Stomach (tissue), 9 donors: ENCODE data around the gene WNT6. TPM values are rescaled to one million over a fixed set of nuclear protein-coding genes. Genes with fewer than 3 reads are reported as not detected.

ENCODE experiments used
- DNase-seq, 2 donors: peaks; one replicate each; pipeline versions ENCODE4 v3.0.0 to v3.0.0-alpha.2; 2013 to 2019
- H3K27ac ChIP-seq, 5 donors: fragments of 200-600 bp in 4 of 5; sonication (generic) in 4 of 5; one replicate each; pipeline ENCODE4 v1.5.1; 2013 to 2019; ENCODE audit warnings: mild to moderate bottlenecking in 1 of 5, moderate library complexity in 1 of 5
- H3K27me3 ChIP-seq, 3 donors: fragments of 200-600 bp; sonication (generic); one replicate each; pipeline ENCODE4 v1.5.1; 2017 to 2019; ENCODE audit warnings: mixed run types in 1 of 3
- H3K36me3 ChIP-seq, 4 donors: fragments of 200-600 bp; sonication (generic); 1 replicate in 3 of 4; 2 replicates in 1 of 4; pipeline ENCODE4 v1.5.1; 2016 to 2019
- H3K4me1 ChIP-seq, 4 donors: fragments of 200-600 bp; sonication (generic); one replicate each; pipeline ENCODE4 v1.5.1; 2016 to 2019
- H3K4me3 ChIP-seq, 4 donors: fragments of 200-600 bp; sonication (generic) in 3 of 4; one replicate each; pipeline ENCODE4 v1.5.1; 2016 to 2019; ENCODE audit warnings: mild to moderate bottlenecking in 1 of 4
- H3K9me3 ChIP-seq, 4 donors: fragments of 200-600 bp; sonication (generic); one replicate each; pipeline ENCODE4 v1.5.1; 2016 to 2019
- CTCF ChIP-seq, 7 experiments: fragments of 450-650 bp in 4 of 7; fragments of 200-600 bp in 3 of 7; sonication (generic) in 3 of 7; IDR thresholded peaks; one replicate each; pipeline ENCODE4 v1.5.1; 2016 to 2019; ENCODE audit warnings: antibody characterized with exemption in 7 of 7, control low read depth in 2 of 7, mild to moderate bottlenecking in 1 of 7
- EP300 ChIP-seq: sonication (generic); formaldehyde crosslinking; IDR thresholded peaks from one replicate; pipeline ENCODE4 v1.6.1; 2017; ENCODE audit warnings: antibody characterized with exemption
- POLR2A ChIP-seq, 4 donors: fragments of 450-650 bp; IDR thresholded peaks; one replicate each; pipeline ENCODE4 v1.6.1; 2016; ENCODE audit warnings: antibody characterized with exemption in 4 of 4, control low read depth in 2 of 4, mild to moderate bottlenecking in 1 of 4, moderate library complexity in 1 of 4
- POLR2AphosphoS5 ChIP-seq, 3 donors: sonication (generic); formaldehyde crosslinking; IDR thresholded peaks; one replicate each; pipeline ENCODE4 v1.6.1; 2016; ENCODE audit warnings: antibody characterized with exemption in 3 of 3
- WGBS, 5 donors: extraction: QIAGEN DNeasy Blood & Tissue Kit in 3 of 5; methylation state at CpG; one replicate each; pipeline versions ENCODE4 v1.1.5 to v1.1.7; 2013 to 2018; 5-methylcytosine and 5-hydroxymethylcytosine counted together
- intact Hi-C: fragments of 100-400 bp; cut with DNase I; formaldehyde crosslinking; loops from one replicate; pipeline ENCODE4 v1.15.1; 2023; ENCODE audit warnings: low total_unique reads
- polyA plus RNA-seq, 3 donors: library from polyadenylated mRNA; stranded (reverse); fragments of 200-250 nt; gene quantifications; one replicate each; pipeline ENCODE4 v1.2.3, GENCODE V29; 2013
- total RNA-seq, 5 donors: library from RNA; depleted of rRNA; stranded (reverse); fragments of >200 nt; gene quantifications; one replicate each; pipeline versions ENCODE4 v1.1.0 to v1.2.3, GENCODE V29; 2014 to 2016
- donor health status: healthy with polysubstance abuse.
- donor health status: Bipolar disorder and iron deficiency.
- donor health status: healthy.

Gene WNT6
- total and polyA plus RNA-seq, 8 donors = 0.25 to 3.3 (median 1.8) TPM; not detected in 3

GRCh38 chr2:218895326-218895725 lies 35.7 kb downstream of the WNT6 start:
- H3K4me1 ChIP-seq = peaks cover 31 to 47% (median 39%) of the 10 kb centered on the region in 4 donors
- H3K27me3 ChIP-seq = peaks cover 10 to 94% (median 71%) of the 10 kb centered on the region in 3 donors
- TF ChIP-seq POLR2AphosphoS5 (IDR thresholded peaks at IDR 0.05) = no peak
- TF ChIP-seq POLR2A (IDR thresholded peaks at IDR 0.05) = no peak
- TF ChIP-seq CTCF (IDR thresholded peaks at IDR 0.05) = no peak
- no peak for TF ChIP-seq EP300
- DNase-seq = peak in 1 of 2 donors; percentile 18
- H3K4me3 ChIP-seq = no peak overlapping the region
- H3K36me3 ChIP-seq = no peaks in the 10 kb centered on the region
- no peaks in the 10 kb centered on the region for H3K9me3 ChIP-seq
- intact Hi-C loops = no loop called here
- no peak overlapping the region for H3K27ac ChIP-seq
- 55 to 72% (median 64%) methylated on average over 3 of the region's 3 CpGs for WGBS, 5 donors

GRCh38 chr2:218895759-218896500 lies 36.3 kb downstream of the WNT6 start:
- TF ChIP-seq EP300 (no peak), POLR2AphosphoS5 (IDR thresholded peaks at IDR 0.05) (no peak), POLR2A (IDR thresholded peaks at IDR 0.05) (no peak), CTCF (IDR thresholded peaks at IDR 0.05) (no peak)
- no peak for DNase-seq
- Histone ChIP-seq H3K27me3 (peaks cover 10 to 100% (median 71%) of the 10 kb centered on the region in 3 donors), H3K4me1 (peaks cover 31 to 47% (median 39%) of the 10 kb centered on the region in 4 donors), H3K9me3 (no peaks in the 10 kb centered on the region), H3K36me3 (no peaks in the 10 kb centered on the region), H3K4me3 (no peak overlapping the region), H3K27ac (no peak overlapping the region)
- intact Hi-C loops = no loop called here
- WGBS, 5 donors = 26 to 42% (median 35%) methylated on average over 8 of the region's 8 CpGs

GRCh38 chr2:218896501-218897393 lies 37.1 kb downstream of the WNT6 start:
- peak overlapping the region in 2 of 5 donors; percentile 10 to 46 for H3K27ac ChIP-seq
- H3K4me3 ChIP-seq = peak overlapping the region in 3 of 4 donors; percentile 2 to 39 (median 14)
- peaks cover 31 to 47% (median 39%) of the 10 kb centered on the region in 4 donors for H3K4me1 ChIP-seq
- WGBS, 5 donors = 2 to 6% (median 3%) methylated on average over 16 to 40 of the region's 40 CpGs
- intact Hi-C loops = no loop called here
- TF ChIP-seq POLR2A (IDR thresholded peaks at IDR 0.05) (no peak), EP300 (no peak), POLR2AphosphoS5 (IDR thresholded peaks at IDR 0.05) (no peak), CTCF (IDR thresholded peaks at IDR 0.05) (no peak)
- DNase-seq = peak; percentile 41 to 75
- peaks cover 10 to 100% (median 78%) of the 10 kb centered on the region in 3 donors for H3K27me3 ChIP-seq
- H3K9me3 ChIP-seq = no peaks in the 10 kb centered on the region
- no peaks in the 10 kb centered on the region for H3K36me3 ChIP-seq

GRCh38 chr2:218897394-218898108 lies 37.9 kb downstream of the WNT6 start:
- intact Hi-C loops = no loop called here
- WGBS, 5 donors = 5 to 7% (median 6%) methylated on average over 21 to 34 of the region's 34 CpGs
- DNase-seq = peak in 1 of 2 donors; percentile 35
- Histone ChIP-seq H3K27me3 (peaks cover 10 to 100% (median 75%) of the 10 kb centered on the region in 3 donors), H3K4me1 (peaks cover 27 to 43% (median 35%) of the 10 kb centered on the region in 4 donors), H3K4me3 (peak overlapping the region in 3 of 4 donors; percentile 2 to 39 (median 14)), H3K9me3 (no peaks in the 10 kb centered on the region), H3K36me3 (no peaks in the 10 kb centered on the region), H3K27ac (peak overlapping the region in 2 of 5 donors; percentile 10 to 16)
- TF ChIP-seq EP300 (no peak), POLR2A (IDR thresholded peaks at IDR 0.05) (no peak), POLR2AphosphoS5 (IDR thresholded peaks at IDR 0.05) (no peak), CTCF (IDR thresholded peaks at IDR 0.05) (no peak)
